ENCODE measurements around the gene PSME1. TPM values are rescaled to one million over a fixed set of nuclear protein-coding genes. Genes with fewer than 3 reads are reported as not detected.
"Not testable (repeated sequence)": the region's sequence is repeated elsewhere in the genome, so short reads cannot be mapped to it uniquely, and the experiment has no call there.

The PSME1 gene
- total and polyA plus RNA-seq, 4 experiments from 2014 or later, result 257 to 1,008 (median 624) TPM

GRCh38 chr14:24105609-24106239 is 30.3 kb upstream of the PSME1 start:
- H3K4me3 ChIP-seq (ENCODE audit: low read length in 2 of 2); intact Hi-C loops (cut with micrococcal nuclease); H3K27me3 Mint-ChIP-seq; H3K9me3 ChIP-seq (ENCODE audit: control insufficient read depth in 1 of 2, low read length in 2 of 2); H3K9me3 Mint-ChIP-seq; H3K27ac ChIP-seq (ENCODE audit: low read depth, low read length); H3K4me3 Mint-ChIP-seq; DNase-seq; H3K27me3 ChIP-seq (ENCODE audit: insufficient read depth, low read length): not testable (repeated sequence)
- ChIA-PET POLR2A (ENCODE audit: partially characterized antibody) (interaction anchor here (0.7 to 8.4 kb wide), 5 partner anchors 8 to 55 kb away, joined by 3 to 137 read pairs (median 7); partner anchors contain the start of genes DCAF11, IRF9, NRL and PCK2), CTCF (ENCODE audit: partially characterized antibody) (interaction anchor here (0.6 to 11.5 kb wide), 4 partner anchors 12 to 64 kb away, joined by 3 to 412 read pairs (median 198); partner anchors contain the start of gene PCK2)
- peaks cover 23 to 32% of the 10 kb centered on the region in 2 donors for H3K36me3 Mint-ChIP-seq
- Histone ChIP-seq H3K4me1 (ENCODE audit: insufficient read depth, low read length) (peaks cover 14% of the 10 kb centered on the region), H3K36me3 (ENCODE audit: insufficient read depth, low read length) (peaks cover 11% of the 10 kb centered on the region)
- peak overlapping the region in 3 of 7 donors; percentile 16 to 38 (median 34) for H3K27ac Mint-ChIP-seq
- peaks cover 6 to 14% (median 12%) of the 10 kb centered on the region in 4 donors for H3K4me1 Mint-ChIP-seq

DNA sequence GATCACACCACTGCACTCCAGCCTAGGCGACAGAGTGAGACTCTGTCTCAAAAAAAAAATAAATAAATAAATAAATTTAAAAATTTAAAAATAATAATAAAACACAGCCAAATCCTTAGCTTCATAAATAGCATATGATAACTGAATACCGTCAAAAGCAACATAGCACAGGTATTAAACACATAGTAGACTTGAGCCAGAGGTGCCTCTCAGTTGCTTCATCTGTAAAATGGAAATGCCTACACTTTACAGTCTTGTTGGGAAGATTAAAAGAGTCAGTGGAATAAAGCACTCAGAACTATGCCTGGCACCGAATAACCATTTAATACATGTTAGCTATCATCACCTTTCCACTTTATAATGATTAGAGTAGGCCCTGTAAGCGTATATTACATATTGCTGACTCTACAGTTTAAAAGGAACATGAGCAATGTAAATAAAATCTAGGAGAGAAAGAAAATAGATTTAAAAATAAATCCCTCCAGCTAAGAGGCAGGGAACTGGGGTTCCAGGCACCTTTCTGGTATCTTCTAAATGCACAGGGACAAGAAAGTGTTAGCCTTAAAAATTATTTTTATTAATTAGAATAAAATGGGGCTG is 29.2 kb upstream of the PSME1 start:
- CTCF ChIA-PET (ENCODE audit: partially characterized antibody), result interaction anchor here (0.6 to 11.5 kb wide), 11 partner anchors 13 to 191 kb away, joined by 3 to 412 read pairs (median 4); partner anchors contain the start of genes CARMIL3, IRF9, PCK2 and PSME1
- no peak for DNase-seq
- H3K4me1 ChIP-seq (ENCODE audit: insufficient read depth, low read length), result peaks cover 14% of the 10 kb centered on the region
- H3K4me1 Mint-ChIP-seq, result peaks cover 6 to 14% (median 12%) of the 10 kb centered on the region in 4 donors
- H3K4me3 ChIP-seq (ENCODE audit: low read length in 2 of 2), result no peak overlapping the region
- no peak overlapping the region for H3K27ac ChIP-seq (ENCODE audit: low read depth, low read length)
- POLR2A ChIA-PET (ENCODE audit: partially characterized antibody), result interaction anchor here (2.5 to 8.4 kb wide), 6 partner anchors 14 to 49 kb away, joined by 10 to 137 read pairs (median 37); partner anchors contain the start of genes EMC9, PCK2, PSME1 and PSME2
- no peaks in the 10 kb centered on the region for H3K27me3 ChIP-seq (ENCODE audit: insufficient read depth, low read length)
- intact Hi-C loops (cut with micrococcal nuclease), result no loop called here
- no peak overlapping the region for H3K4me3 Mint-ChIP-seq
- H3K9me3 Mint-ChIP-seq, result no peaks in the 10 kb centered on the region
- peaks cover 11% of the 10 kb centered on the region for H3K36me3 ChIP-seq (ENCODE audit: insufficient read depth, low read length)
- no peaks in the 10 kb centered on the region for H3K9me3 ChIP-seq (ENCODE audit: control insufficient read depth in 1 of 2, low read length in 2 of 2)
- no peaks in the 10 kb centered on the region for H3K27me3 Mint-ChIP-seq
- H3K36me3 Mint-ChIP-seq, result peaks cover 20 to 29% of the 10 kb centered on the region in 2 donors
- H3K27ac Mint-ChIP-seq, result no peak overlapping the region

GRCh38 chr14:24108336-24108874 is 27.6 kb upstream of the PSME1 start:
- ChIA-PET CTCF (ENCODE audit: partially characterized antibody) (interaction anchor here (0.9 to 11.5 kb wide), 41 partner anchors 8 to 225 kb away, joined by 3 to 412 read pairs (median 6); partner anchors contain the start of genes CARMIL3, CIDEB, DHRS4L2 and EMC9), POLR2A (ENCODE audit: partially characterized antibody) (interaction anchor here (0.6 to 8.4 kb wide), 18 partner anchors 15 to 163 kb away, joined by 3 to 137 read pairs (median 8); partner anchors contain the start of genes CARMIL3, CHMP4A, EMC9 and IPO4)
- intact Hi-C loops (cut with micrococcal nuclease), result loop anchor here (1.0 kb wide), 5 partner anchors 18 to 94 kb away; partner anchors contain the start of gene IRF9
- Mint-ChIP-seq H3K27ac (peak overlapping the region; percentile 82 to 96 (median 95)), H3K4me1 (peaks cover 6 to 15% (median 12%) of the 10 kb centered on the region in 4 donors), H3K36me3 (peaks cover 11 to 16% of the 10 kb centered on the region in 2 donors), H3K9me3 (no peaks in the 10 kb centered on the region), H3K27me3 (no peaks in the 10 kb centered on the region), H3K4me3 (peak overlapping the region in 4 of 8 donors; percentile 30 to 64 (median 44))
- no peak for DNase-seq
- no peak overlapping the region for H3K4me3 ChIP-seq (ENCODE audit: low read length in 2 of 2)
- no peaks in the 10 kb centered on the region for H3K9me3 ChIP-seq (ENCODE audit: control insufficient read depth in 1 of 2, low read length in 2 of 2)
- H3K27me3 ChIP-seq (ENCODE audit: insufficient read depth, low read length), result no peaks in the 10 kb centered on the region
- H3K4me1 ChIP-seq (ENCODE audit: insufficient read depth, low read length), result peaks cover 18% of the 10 kb centered on the region
- peak overlapping the region; percentile 45 for H3K27ac ChIP-seq (ENCODE audit: low read depth, low read length)
- peaks cover 3% of the 10 kb centered on the region for H3K36me3 ChIP-seq (ENCODE audit: insufficient read depth, low read length)

DNA sequence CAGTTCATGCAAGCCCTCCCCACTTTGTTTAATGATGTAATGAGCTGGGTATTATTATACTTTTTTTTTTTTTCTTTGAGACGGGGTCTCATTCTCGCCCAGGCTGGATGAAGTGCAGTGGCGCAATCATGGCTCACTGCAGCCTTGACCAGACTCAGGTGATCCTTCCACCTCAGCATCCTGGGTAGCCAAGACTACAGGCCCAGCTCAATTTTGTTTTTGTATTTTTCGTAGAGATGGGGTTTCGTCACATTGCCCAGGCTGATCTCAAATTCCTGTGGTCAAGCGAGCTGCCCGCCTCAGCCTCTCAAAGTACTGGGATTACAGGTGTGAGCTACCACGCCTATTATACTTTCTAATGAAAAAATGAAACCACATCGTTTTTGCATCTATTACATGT is 25.9 kb upstream of the PSME1 start:
- Histone ChIP-seq H3K9me3 (ENCODE audit: control insufficient read depth in 1 of 2, low read length in 2 of 2) (no peaks in the 10 kb centered on the region), H3K4me3 (ENCODE audit: low read length in 2 of 2) (no peak overlapping the region), H3K4me1 (ENCODE audit: insufficient read depth, low read length) (peaks cover 21% of the 10 kb centered on the region), H3K27ac (ENCODE audit: low read depth, low read length) (no peak overlapping the region), H3K27me3 (ENCODE audit: insufficient read depth, low read length) (no peaks in the 10 kb centered on the region), H3K36me3 (ENCODE audit: insufficient read depth, low read length) (no peaks in the 10 kb centered on the region)
- Mint-ChIP-seq H3K36me3 (peaks cover 2 to 10% of the 10 kb centered on the region in 2 donors), H3K4me1 (peaks cover 7 to 31% (median 13%) of the 10 kb centered on the region in 4 donors), H3K27ac (no peak overlapping the region), H3K4me3 (no peak overlapping the region), H3K9me3 (peaks cover 0 to 2% (median 0%) of the 10 kb centered on the region in 8 donors), H3K27me3 (no peaks in the 10 kb centered on the region)
- CTCF ChIA-PET (ENCODE audit: partially characterized antibody), result interaction anchor here (0.6 to 11.5 kb wide), 21 partner anchors 8 to 327 kb away, joined by 3 to 412 read pairs (median 8); partner anchors contain the start of genes CARMIL3, DHRS4L2, EMC9 and IRF9
- intact Hi-C loops (cut with micrococcal nuclease), result loop anchor here (10.0 kb wide), 1 partner anchor 645 kb away; the partner anchor contains the start of gene NGDN
- POLR2A ChIA-PET (ENCODE audit: partially characterized antibody), result interaction anchor here (1.0 to 8.4 kb wide), 12 partner anchors 17 to 126 kb away, joined by 3 to 137 read pairs (median 6); partner anchors contain the start of genes CARMIL3, EMC9, IRF9 and PCK2
- DNase-seq, result no peak

GRCh38 chr14:24110523-24110922 is 25.5 kb upstream of the PSME1 start:
- no peak overlapping the region for H3K27ac ChIP-seq (ENCODE audit: low read depth, low read length)
- Mint-ChIP-seq H3K4me3 (no peak overlapping the region), H3K4me1 (peaks cover 11 to 36% (median 17%) of the 10 kb centered on the region in 4 donors), H3K27me3 (no peaks in the 10 kb centered on the region), H3K36me3 (peaks cover 0 to 15% of the 10 kb centered on the region in 2 donors), H3K9me3 (peaks cover 0 to 2% (median 0%) of the 10 kb centered on the region in 8 donors), H3K27ac (peak overlapping the region in 2 of 7 donors; percentile 16 to 70)
- H3K36me3 ChIP-seq (ENCODE audit: insufficient read depth, low read length), result no peaks in the 10 kb centered on the region
- H3K27me3 ChIP-seq (ENCODE audit: insufficient read depth, low read length), result no peaks in the 10 kb centered on the region
- H3K4me3 ChIP-seq (ENCODE audit: low read length in 2 of 2), result no peak overlapping the region
- H3K9me3 ChIP-seq (ENCODE audit: control insufficient read depth in 1 of 2, low read length in 2 of 2), result no peaks in the 10 kb centered on the region
- no peak for DNase-seq
- intact Hi-C loops (cut with micrococcal nuclease), result loop anchor here (10.0 kb wide), 1 partner anchor 646 kb away; the partner anchor contains the start of gene NGDN
- CTCF ChIA-PET (ENCODE audit: partially characterized antibody), result interaction anchor here (0.6 to 11.5 kb wide), 14 partner anchors 15 to 327 kb away, joined by 3 to 412 read pairs (median 12); partner anchors contain the start of genes CARMIL3, EMC9, IRF9 and PCK2
- POLR2A ChIA-PET (ENCODE audit: partially characterized antibody), result interaction anchor here (1.0 to 8.4 kb wide), 12 partner anchors 17 to 125 kb away, joined by 3 to 137 read pairs (median 6); partner anchors contain the start of genes CARMIL3, EMC9, IRF9 and PCK2
- peaks cover 22% of the 10 kb centered on the region for H3K4me1 ChIP-seq (ENCODE audit: insufficient read depth, low read length)

DNA sequence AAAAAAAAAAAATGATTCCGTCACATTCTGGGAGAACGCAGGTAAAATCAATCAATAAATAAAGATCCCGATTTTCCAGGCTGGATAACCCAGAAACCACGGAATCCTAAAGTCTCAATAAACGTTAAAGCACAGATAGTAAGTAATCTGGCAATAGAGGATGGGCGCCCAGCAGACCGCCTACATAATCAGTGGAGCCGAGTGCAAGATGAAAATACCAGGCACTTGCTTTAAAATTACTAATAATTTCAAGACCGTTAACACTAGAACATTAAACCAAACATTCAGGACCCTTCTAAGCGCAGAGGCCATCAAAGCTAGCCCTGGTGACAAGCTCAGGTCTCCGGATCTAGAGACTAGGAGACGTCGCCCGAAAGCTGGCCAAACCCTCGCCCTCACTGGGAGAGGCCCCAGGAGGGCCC is 22.6 kb upstream of the PSME1 start:
- no peaks in the 10 kb centered on the region for H3K9me3 ChIP-seq (ENCODE audit: control insufficient read depth in 1 of 2, low read length in 2 of 2)
- ChIA-PET CTCF (ENCODE audit: partially characterized antibody) (interaction anchor here (0.7 to 5.4 kb wide), 13 partner anchors 10 to 318 kb away, joined by 3 to 43 read pairs (median 6); partner anchors contain the start of genes IRF9, MDP1, PCK2 and PSME1), POLR2A (ENCODE audit: partially characterized antibody) (interaction anchor here (0.8 to 9.6 kb wide), 30 partner anchors 8 to 827 kb away, joined by 3 to 347 read pairs (median 12); partner anchors contain the start of genes CARMIL3, CBLN3, CHMP4A and CIDEB)
- intact Hi-C loops (cut with micrococcal nuclease), result loop anchor here (10.0 kb wide), 1 partner anchor 649 kb away; the partner anchor contains the start of gene NGDN
- H3K4me1 Mint-ChIP-seq, result peaks cover 22 to 45% (median 33%) of the 10 kb centered on the region in 4 donors
- DNase-seq, result no peak
- peaks cover 0 to 2% (median 0%) of the 10 kb centered on the region in 8 donors for H3K9me3 Mint-ChIP-seq
- H3K4me3 Mint-ChIP-seq, result peak overlapping the region; percentile 95 to 99 (median 98)
- no peaks in the 10 kb centered on the region for H3K27me3 Mint-ChIP-seq
- peaks cover 13% of the 10 kb centered on the region for H3K36me3 ChIP-seq (ENCODE audit: insufficient read depth, low read length)
- H3K27ac ChIP-seq (ENCODE audit: low read depth, low read length), result peak overlapping the region; percentile 98
- H3K36me3 Mint-ChIP-seq, result peaks cover 15 to 36% of the 10 kb centered on the region in 2 donors
- H3K4me1 ChIP-seq (ENCODE audit: insufficient read depth, low read length), result peaks cover 41% of the 10 kb centered on the region
- no peaks in the 10 kb centered on the region for H3K27me3 ChIP-seq (ENCODE audit: insufficient read depth, low read length)
- peak overlapping the region; percentile 97 for H3K4me3 ChIP-seq (ENCODE audit: low read length in 2 of 2)
- peak overlapping the region; percentile 98 to 100 (median 99) for H3K27ac Mint-ChIP-seq
